BJ (cell line): ENCODE results near the gene PNPLA7. TPM values are rescaled to one million over a fixed set of nuclear protein-coding genes. Genes with fewer than 3 reads are reported as not detected.

Experiments
- CTCF ChIA-PET: fragments of 350-600 bp; formaldehyde crosslinking; extraction: SDS; loops from one replicate; lab custom pipeline; 2021; ENCODE audit warnings: antibody characterized with exemption, inconsistent platforms; lab: Yijun Ruan, JAX
- POLR2A ChIA-PET: fragments of 300-600 bp; sonication (Branson Sonifier 250); formaldehyde crosslinking; extraction: SDS; loops from one replicate; lab custom pipeline; 2021; ENCODE audit warnings: antibody characterized with exemption; lab: Charles Lee
- DNase-seq: peaks from one replicate; pipeline ENCODE4 v3.0.0-alpha.2; 2011; ENCODE audit warnings: low read depth
- H3K27me3 ChIP-seq: 2 replicates; pipeline ENCODE4 v1.6.0; 2011; ENCODE audit warnings: low read length; ENCODE audit not compliant: control insufficient read depth, insufficient read depth
- H3K36me3 ChIP-seq: 2 replicates; pipeline ENCODE4 v1.5.1; 2011; ENCODE audit warnings: low read length; ENCODE audit not compliant: control insufficient read depth, insufficient read depth
- H3K4me3 ChIP-seq: 2 replicates; pipeline ENCODE4 v1.5.1; 2011; ENCODE audit warnings: low read depth, mild to moderate bottlenecking, control low read depth, low read length
- polyA plus RNA-seq: library from polyadenylated mRNA; depleted of rRNA; stranded (reverse); fragments of >200 nt; gene quantifications from 2 replicates; pipeline ENCODE4 v1.2.3, GENCODE V29; 2011
- TF ChIP-seq, protein P1 (sequence below): IDR thresholded peaks from 2 replicates; pipeline ENCODE4 v1.5.1; 2011; ENCODE audit warnings: low read depth, mild to moderate bottlenecking, control low read depth, inconsistent platforms, low read length, moderate library complexity; ENCODE audit not compliant: insufficient read depth

Gene PNPLA7
- polyA plus RNA-seq, 1 experiment, result 0.63 TPM

DNA sequence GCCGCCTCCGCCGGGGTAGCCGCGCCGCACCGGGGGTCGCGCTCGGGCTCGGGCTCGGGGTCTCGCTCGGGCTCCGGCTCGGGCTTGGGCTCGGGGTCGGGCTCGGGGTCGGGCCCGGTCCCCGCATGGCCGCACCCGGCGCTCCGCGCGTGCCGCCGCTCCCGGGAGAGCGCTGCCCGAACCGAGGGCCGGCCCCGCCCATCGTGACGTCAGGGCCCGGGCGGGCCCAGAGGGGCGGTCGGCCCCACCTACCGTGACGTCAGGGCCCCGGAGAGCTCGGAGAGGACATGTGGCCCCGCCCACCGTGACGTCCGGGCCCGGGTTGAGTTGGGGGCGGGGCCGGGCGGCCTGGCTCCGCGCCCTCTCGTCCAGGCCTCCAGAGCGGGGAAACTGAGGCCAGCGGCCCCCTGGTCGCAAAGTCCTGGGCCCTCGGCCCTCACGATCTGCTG, 91.0 kb downstream of the PNPLA7 start, which contains the start of gene NSMF:
NSMF (minus strand) TSS at position 183 of the 449 bp plus-strand sequence. CDS start 232 bp downstream, outside the sequence.
- Histone ChIP-seq H3K36me3 (peaks cover 10% of the 10 kb centered on the region), H3K27me3 (no peaks in the 10 kb centered on the region), H3K4me3 (peak within 1 kb of the TSS; percentile 80)
- ChIA-PET POLR2A (no interaction called here), CTCF (interaction anchor here (0.7 to 1.8 kb wide), 4 partner anchors 10 to 76 kb away, joined by 3 to 5 read pairs (median 4); no protein-coding TSS in a partner anchor)
- peak; percentile 25 for DNase-seq
- TF ChIP-seq, protein P1, sequence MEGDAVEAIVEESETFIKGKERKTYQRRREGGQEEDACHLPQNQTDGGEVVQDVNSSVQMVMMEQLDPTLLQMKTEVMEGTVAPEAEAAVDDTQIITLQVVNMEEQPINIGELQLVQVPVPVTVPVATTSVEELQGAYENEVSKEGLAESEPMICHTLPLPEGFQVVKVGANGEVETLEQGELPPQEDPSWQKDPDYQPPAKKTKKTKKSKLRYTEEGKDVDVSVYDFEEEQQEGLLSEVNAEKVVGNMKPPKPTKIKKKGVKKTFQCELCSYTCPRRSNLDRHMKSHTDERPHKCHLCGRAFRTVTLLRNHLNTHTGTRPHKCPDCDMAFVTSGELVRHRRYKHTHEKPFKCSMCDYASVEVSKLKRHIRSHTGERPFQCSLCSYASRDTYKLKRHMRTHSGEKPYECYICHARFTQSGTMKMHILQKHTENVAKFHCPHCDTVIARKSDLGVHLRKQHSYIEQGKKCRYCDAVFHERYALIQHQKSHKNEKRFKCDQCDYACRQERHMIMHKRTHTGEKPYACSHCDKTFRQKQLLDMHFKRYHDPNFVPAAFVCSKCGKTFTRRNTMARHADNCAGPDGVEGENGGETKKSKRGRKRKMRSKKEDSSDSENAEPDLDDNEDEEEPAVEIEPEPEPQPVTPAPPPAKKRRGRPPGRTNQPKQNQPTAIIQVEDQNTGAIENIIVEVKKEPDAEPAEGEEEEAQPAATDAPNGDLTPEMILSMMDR, result no peak

DNA sequence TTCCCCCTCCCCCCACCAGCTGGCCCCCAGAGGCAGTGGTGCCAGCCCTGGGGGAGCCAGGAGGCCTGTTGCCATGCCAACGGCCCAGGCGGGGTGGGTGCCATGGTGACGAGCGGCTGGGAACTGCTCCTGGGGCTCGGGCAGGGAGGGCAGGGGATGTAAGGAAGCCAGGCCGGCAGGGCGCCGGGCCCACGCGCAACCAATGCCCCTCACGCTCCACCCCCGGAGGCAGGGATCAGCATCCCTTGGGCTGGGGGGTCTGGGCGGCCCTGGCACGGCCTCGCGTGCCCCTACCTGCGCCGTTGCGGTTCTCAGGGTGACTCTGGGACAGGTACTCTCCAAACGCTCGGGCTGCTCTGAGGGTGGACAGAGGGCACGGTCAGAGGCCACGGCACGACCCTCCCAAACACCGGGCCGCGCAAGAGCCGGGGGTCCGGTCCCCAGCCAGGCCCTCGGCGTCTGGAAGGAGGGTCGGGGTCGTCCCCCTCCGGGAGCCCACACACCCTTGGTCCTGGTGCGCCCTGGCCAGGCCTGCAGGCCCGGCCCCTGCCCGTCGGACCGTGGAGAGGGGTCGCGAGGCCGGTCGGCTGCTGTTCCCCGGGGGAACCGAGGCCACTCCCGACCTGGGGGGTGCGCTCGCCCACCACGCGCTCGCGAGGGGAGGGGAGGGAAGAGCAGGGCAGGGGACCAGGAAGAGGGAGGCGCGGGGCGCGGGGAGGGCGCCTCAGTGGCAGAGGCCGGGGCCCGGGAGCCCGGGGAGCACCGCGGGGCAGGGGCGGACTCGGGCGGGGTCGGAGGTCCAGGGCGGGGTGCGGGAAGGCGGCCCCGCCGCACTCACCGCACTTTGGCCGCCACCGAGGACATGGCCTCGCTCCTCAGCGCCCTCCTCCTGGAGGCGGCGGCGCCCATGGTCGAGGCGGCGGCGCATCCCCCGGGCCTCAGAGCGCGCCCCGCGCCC, 91.7 kb downstream of the PNPLA7 start:
- DNase-seq, result no peak
- Histone ChIP-seq H3K4me3 (peak overlapping the region; percentile 80), H3K36me3 (peaks cover 10% of the 10 kb centered on the region), H3K27me3 (no peaks in the 10 kb centered on the region)
- POLR2A ChIA-PET, result no interaction called here
- TF ChIP-seq, protein P1, result no peak
- CTCF ChIA-PET, result interaction anchor here (0.7 to 1.8 kb wide), 3 partner anchors 11 to 13 kb away, joined by 3 to 5 read pairs (median 5); no protein-coding TSS in a partner anchor

DNA sequence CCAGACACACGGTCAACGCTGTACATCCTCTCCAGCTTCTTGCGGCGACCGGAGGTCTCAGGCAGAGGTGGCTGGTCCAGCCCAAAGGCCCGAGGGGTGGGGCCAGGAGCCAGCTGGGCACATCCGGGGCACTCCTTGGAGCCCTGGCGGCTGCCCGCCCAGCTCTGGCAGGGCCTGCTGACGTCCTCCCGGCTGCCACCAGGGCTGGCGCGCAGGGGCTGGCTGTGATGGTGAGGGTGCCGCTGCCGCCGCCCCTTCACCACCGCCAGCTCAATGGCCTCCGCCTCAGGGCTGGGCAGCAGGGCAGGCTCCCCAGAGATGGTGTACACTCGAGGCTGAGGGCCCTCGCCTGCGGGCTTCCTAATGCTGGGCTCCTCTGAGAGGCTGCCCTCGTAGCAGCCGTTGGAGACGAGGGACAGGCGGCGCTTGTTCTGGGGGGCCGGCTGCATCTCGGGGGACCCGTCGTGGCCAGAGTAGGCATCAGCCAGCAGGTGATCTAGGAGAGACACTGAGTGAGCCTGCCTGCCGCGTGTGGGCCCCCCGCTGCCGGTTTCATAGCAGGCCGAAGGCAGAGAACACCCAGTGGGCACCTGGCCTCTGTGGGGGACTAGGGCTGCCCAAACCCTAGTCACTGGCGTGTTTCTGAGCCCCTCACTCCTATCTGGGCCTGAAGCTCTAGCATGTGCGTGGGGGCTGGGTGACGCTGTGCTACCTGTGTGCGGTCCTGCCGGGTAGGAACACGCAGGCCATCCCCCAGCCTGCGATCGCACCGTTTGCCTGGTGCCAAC, 92.6 kb downstream of the PNPLA7 start:
- POLR2A ChIA-PET, result no interaction called here
- H3K4me3 ChIP-seq, result peak overlapping the region; percentile 80
- no peaks in the 10 kb centered on the region for H3K27me3 ChIP-seq
- no peak for DNase-seq
- CTCF ChIA-PET, result interaction anchor here (1.0 kb wide), 1 partner anchor 35 kb away, joined by 4 read pairs; the partner anchor contains the start of gene EXD3
- TF ChIP-seq, protein P1, result no peak
- peaks cover 15% of the 10 kb centered on the region for H3K36me3 ChIP-seq

DNA sequence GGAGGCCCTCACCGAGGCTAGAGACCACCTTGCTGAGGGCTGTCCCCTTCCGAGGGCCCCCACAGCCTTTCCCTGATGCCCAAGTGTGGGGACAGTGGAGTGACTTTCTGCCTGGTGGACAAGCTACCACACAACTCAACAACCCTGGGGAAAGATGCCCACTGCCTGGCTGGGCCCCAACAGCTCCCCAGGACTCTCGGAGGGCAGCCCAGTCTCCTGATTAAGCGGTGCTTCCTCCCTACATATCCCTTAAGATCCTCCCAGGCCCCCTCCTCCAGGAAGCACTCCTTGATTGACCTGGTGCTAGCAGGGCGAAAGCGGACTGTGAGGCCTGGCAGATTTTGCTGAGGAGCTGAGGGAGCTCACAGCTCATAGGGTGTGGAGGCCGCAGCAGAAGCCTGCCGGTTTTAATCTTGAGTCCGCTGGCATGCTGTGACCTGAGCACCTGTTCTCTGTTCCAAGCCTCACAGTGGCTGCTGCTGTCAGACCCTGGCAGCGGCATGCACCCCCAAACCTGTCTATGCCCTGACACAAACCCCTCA, 93.3 kb downstream of the PNPLA7 start:
- H3K27me3 ChIP-seq, result no peaks in the 10 kb centered on the region
- POLR2A ChIA-PET, result no interaction called here
- peaks cover 18% of the 10 kb centered on the region for H3K36me3 ChIP-seq
- TF ChIP-seq, protein P1, result no peak
- H3K4me3 ChIP-seq, result no peak overlapping the region
- CTCF ChIA-PET, result interaction anchor here (1.0 kb wide), 1 partner anchor 34 kb away, joined by 4 read pairs; the partner anchor contains the start of gene EXD3
- no peak for DNase-seq
